Peyer's patch (tissue), 4 donors: Measurements from ENCODE around the gene ESPN.

Source experiments
- POLR2A ChIP-seq, 2 donors: fragments of 450-650 bp; IDR thresholded peaks; one replicate each; pipeline ENCODE4 v1.5.1; 2017; ENCODE audit warnings: antibody characterized with exemption in 2 of 2, mild to moderate bottlenecking in 2 of 2, moderate library complexity in 2 of 2
- TF ChIP-seq, protein P1 (sequence below), 6 experiments: fragments of 450-650 bp in 4 of 6; fragments of 200-600 bp in 2 of 6; sonication (generic) in 1 of 6; IDR thresholded peaks; one replicate each; pipeline ENCODE4 v1.5.1; 2017 to 2019; ENCODE audit warnings: antibody characterized with exemption in 6 of 6, mild to moderate bottlenecking in 3 of 6, moderate library complexity in 1 of 6

DNA sequence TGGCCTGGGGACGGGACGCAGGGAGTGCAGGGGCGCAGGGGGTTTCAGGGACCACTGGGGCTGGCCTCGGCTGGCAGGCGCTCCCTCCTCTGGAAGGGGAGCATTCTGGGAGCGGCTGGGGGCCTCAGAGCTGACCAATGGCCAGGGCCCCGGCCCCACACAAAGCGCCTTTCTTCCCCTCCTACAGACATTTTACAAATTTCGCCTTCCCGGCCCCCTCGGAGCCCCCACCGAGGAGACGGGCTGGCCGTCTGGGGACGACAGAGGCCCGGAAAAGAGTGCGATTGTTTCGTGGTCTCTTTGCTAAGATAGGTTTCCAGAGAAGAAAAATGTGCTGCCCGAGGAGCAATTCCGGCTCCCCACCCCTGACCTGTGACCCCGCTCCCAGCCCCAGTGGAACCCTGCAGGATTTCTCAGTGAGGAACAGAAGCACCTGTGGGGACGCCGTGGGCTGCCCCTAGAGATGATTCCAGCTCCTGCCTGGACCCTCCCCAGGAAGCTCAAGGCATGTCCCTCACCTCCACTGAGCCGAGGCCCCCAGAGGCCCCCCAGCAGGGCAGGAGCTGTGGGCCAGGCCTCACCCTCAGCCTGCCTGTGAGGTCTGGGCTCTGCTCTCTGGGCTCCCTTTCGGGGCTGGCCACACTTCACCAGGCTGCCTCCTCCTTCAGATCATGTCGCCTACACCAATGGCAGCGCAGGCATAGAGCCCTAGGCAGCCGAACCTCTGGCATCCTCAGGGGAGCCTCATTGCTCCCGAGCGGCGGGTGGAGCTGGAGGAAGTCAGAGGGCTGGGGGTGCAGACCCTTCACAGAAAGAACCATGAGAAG is 81.8 kb downstream of the ESPN start:
- TF ChIP-seq, protein P1, sequence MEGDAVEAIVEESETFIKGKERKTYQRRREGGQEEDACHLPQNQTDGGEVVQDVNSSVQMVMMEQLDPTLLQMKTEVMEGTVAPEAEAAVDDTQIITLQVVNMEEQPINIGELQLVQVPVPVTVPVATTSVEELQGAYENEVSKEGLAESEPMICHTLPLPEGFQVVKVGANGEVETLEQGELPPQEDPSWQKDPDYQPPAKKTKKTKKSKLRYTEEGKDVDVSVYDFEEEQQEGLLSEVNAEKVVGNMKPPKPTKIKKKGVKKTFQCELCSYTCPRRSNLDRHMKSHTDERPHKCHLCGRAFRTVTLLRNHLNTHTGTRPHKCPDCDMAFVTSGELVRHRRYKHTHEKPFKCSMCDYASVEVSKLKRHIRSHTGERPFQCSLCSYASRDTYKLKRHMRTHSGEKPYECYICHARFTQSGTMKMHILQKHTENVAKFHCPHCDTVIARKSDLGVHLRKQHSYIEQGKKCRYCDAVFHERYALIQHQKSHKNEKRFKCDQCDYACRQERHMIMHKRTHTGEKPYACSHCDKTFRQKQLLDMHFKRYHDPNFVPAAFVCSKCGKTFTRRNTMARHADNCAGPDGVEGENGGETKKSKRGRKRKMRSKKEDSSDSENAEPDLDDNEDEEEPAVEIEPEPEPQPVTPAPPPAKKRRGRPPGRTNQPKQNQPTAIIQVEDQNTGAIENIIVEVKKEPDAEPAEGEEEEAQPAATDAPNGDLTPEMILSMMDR (IDR thresholded peaks at IDR 0.05), result no peak
- TF ChIP-seq POLR2A (IDR thresholded peaks at IDR 0.05), result no peak
